Natural killer cell (primary cell): ENCODE results near the gene INPP4B. TPM values are rescaled to one million over a fixed set of nuclear protein-coding genes. Genes with fewer than 3 reads are reported as not detected.

Source experiments
- ATAC-seq, 3 donors: fragments of 150-1000 bp in 2 of 3; fragments of 200-7000 bp in 1 of 3; cut with Tn5 transposase; 1 replicate in 1 of 3; 2 replicates in 2 of 3; pipeline ENCODE4 v1.10.0; 2021; ENCODE audit warnings: mild to moderate bottlenecking in 2 of 3, moderate library complexity in 2 of 3
- DNase-seq, 2 donors: peaks; one replicate each; pipeline versions ENCODE4 v3.0.0 to v3.0.0-alpha.2; 2013 to 2021; ENCODE audit warnings: mixed read lengths in 1 of 2
- H3K27ac ChIP-seq: one replicate; pipeline ENCODE4 v1.5.1; 2013; ENCODE audit warnings: mild to moderate bottlenecking, low read length
- H3K27me3 ChIP-seq: one replicate; pipeline ENCODE4 v1.6.1; 2013; ENCODE audit warnings: low read length; ENCODE audit not compliant: control insufficient read depth, insufficient read depth
- H3K36me3 ChIP-seq: one replicate; pipeline ENCODE4 v1.6.1; 2013; ENCODE audit warnings: low read length; ENCODE audit not compliant: control insufficient read depth, insufficient read depth
- H3K4me1 ChIP-seq: one replicate; pipeline ENCODE4 v1.6.1; 2013; ENCODE audit warnings: low read length; ENCODE audit not compliant: control insufficient read depth, insufficient read depth
- H3K4me3 ChIP-seq: one replicate; pipeline ENCODE4 v1.5.1; 2013; ENCODE audit warnings: low read length
- H3K9me3 ChIP-seq: one replicate; pipeline ENCODE4 v1.6.1; 2013; ENCODE audit warnings: low read length; ENCODE audit not compliant: control insufficient read depth, insufficient read depth
- H3K27ac Mint-ChIP-seq, 2 donors: one replicate each; pipeline ENCODE4 v1.8.0; 2022; ENCODE audit warnings: mild to moderate bottlenecking in 2 of 2, mixed read lengths in 2 of 2, moderate library complexity in 1 of 2
- H3K27me3 Mint-ChIP-seq, 2 donors: one replicate each; pipeline ENCODE4 v1.8.0; 2022; ENCODE audit warnings: low read depth in 2 of 2, mixed read lengths in 2 of 2
- H3K36me3 Mint-ChIP-seq: one replicate; pipeline ENCODE4 v1.8.0; 2022; ENCODE audit warnings: mixed read lengths
- H3K4me1 Mint-ChIP-seq, 2 donors: one replicate each; pipeline ENCODE4 v1.8.0; 2022; ENCODE audit warnings: mixed read lengths in 2 of 2
- H3K4me3 Mint-ChIP-seq: one replicate; pipeline ENCODE4 v1.8.0; 2022; ENCODE audit warnings: mild to moderate bottlenecking, moderate library complexity, mixed read lengths
- H3K9me3 Mint-ChIP-seq, 2 donors: one replicate each; pipeline ENCODE4 v1.8.0; 2022; ENCODE audit warnings: mixed read lengths in 2 of 2
- CTCF ChIP-seq: fragments of 200-600 bp; IDR thresholded peaks from one replicate; pipeline ENCODE4 v1.8.0; 2022; ENCODE audit warnings: antibody characterized with exemption
- WGBS: methylation state at CpG from one replicate; pipeline ENCODE4 v1.1.7; 2013; ENCODE audit warnings: missing lambda C conversion rate; ENCODE audit not compliant: insufficient coverage; 5-methylcytosine and 5-hydroxymethylcytosine counted together
- intact Hi-C: fragments of 100-400 bp; cut with micrococcal nuclease; formaldehyde crosslinking; loops from one replicate; pipeline ENCODE4 v1.14.2; 2022
- total RNA-seq, 4 donors: library from RNA; stranded (reverse); fragments of 120-200 nt in 1 of 4; gene quantifications; one replicate each; pipeline versions ENCODE4 v1.2.3 to v1.2.4, GENCODE V29; 2013 to 2022

The INPP4B gene
- total RNA-seq, 3 donors from 2014 or later (not counting 1 experiment from before 2014, with no cell fraction given) = 2.4 to 6.2 (median 4.5) TPM

- no peaks in the 10 kb centered on the region for H3K36me3 ChIP-seq
- DNase-seq (no peak), ATAC-seq (no peak)
- Mint-ChIP-seq H3K27ac (no peak overlapping the region), H3K27me3 (no peaks in the 10 kb centered on the region), H3K4me1 (peaks cover 13 to 19% of the 10 kb centered on the region in 2 donors), H3K9me3 (no peaks in the 10 kb centered on the region), H3K36me3 (no peaks in the 10 kb centered on the region), H3K4me3 (no peak overlapping the region)
- no peaks in the 10 kb centered on the region for H3K9me3 ChIP-seq
- intact Hi-C loops = loop anchor here (10.0 kb wide), 1 partner anchor 1134 kb away; no protein-coding TSS in a partner anchor
- H3K27ac ChIP-seq = no peak overlapping the region
- H3K4me3 ChIP-seq = no peak overlapping the region
- peaks cover 5% of the 10 kb centered on the region for H3K4me1 ChIP-seq
- no peak for TF ChIP-seq CTCF
- no peaks in the 10 kb centered on the region for H3K27me3 ChIP-seq
Measured at GRCh38 chr4:142350871-142351270, 495.2 kb downstream of the INPP4B start.

GRCh38 chr4:142348613-142349021 is 497.5 kb downstream of the INPP4B start:
- DNase-seq = no peak
- no peak overlapping the region for H3K27ac ChIP-seq
- no peaks in the 10 kb centered on the region for H3K4me1 Mint-ChIP-seq
- no peaks in the 10 kb centered on the region for H3K36me3 Mint-ChIP-seq
- 100% methylated on average over 1 of the region's 1 CpG for WGBS
- no peaks in the 10 kb centered on the region for H3K27me3 Mint-ChIP-seq
- TF ChIP-seq CTCF = no peak
- no peak for ATAC-seq
- H3K4me3 ChIP-seq = no peak overlapping the region
- H3K9me3 ChIP-seq = no peaks in the 10 kb centered on the region
- no peaks in the 10 kb centered on the region for H3K4me1 ChIP-seq
- no peaks in the 10 kb centered on the region for H3K27me3 ChIP-seq
- no peak overlapping the region for H3K4me3 Mint-ChIP-seq
- H3K9me3 Mint-ChIP-seq = no peaks in the 10 kb centered on the region
- intact Hi-C loops = no loop called here
- no peak overlapping the region for H3K27ac Mint-ChIP-seq
- H3K36me3 ChIP-seq = no peaks in the 10 kb centered on the region

GRCh38 chr4:142347241-142347640 is 498.9 kb downstream of the INPP4B start:
- intact Hi-C loops = no loop called here
- no peak for DNase-seq
- no peak overlapping the region for H3K4me3 ChIP-seq
- H3K27ac Mint-ChIP-seq = no peak overlapping the region
- H3K27me3 Mint-ChIP-seq = no peaks in the 10 kb centered on the region
- no peaks in the 10 kb centered on the region for H3K4me1 ChIP-seq
- no peaks in the 10 kb centered on the region for H3K36me3 ChIP-seq
- H3K9me3 Mint-ChIP-seq = no peaks in the 10 kb centered on the region
- no peak overlapping the region for H3K27ac ChIP-seq
- ATAC-seq = no peak
- no peak overlapping the region for H3K4me3 Mint-ChIP-seq
- no peaks in the 10 kb centered on the region for H3K36me3 Mint-ChIP-seq
- no peaks in the 10 kb centered on the region for H3K9me3 ChIP-seq
- no peak for TF ChIP-seq CTCF
- no peaks in the 10 kb centered on the region for H3K4me1 Mint-ChIP-seq
- H3K27me3 ChIP-seq = no peaks in the 10 kb centered on the region

GRCh38 chr4:142345924-142346323 is 500.2 kb downstream of the INPP4B start:
- Histone ChIP-seq H3K27me3 (no peaks in the 10 kb centered on the region), H3K36me3 (no peaks in the 10 kb centered on the region), H3K9me3 (no peaks in the 10 kb centered on the region), H3K4me3 (no peak overlapping the region), H3K4me1 (no peaks in the 10 kb centered on the region), H3K27ac (no peak overlapping the region)
- no peaks in the 10 kb centered on the region for H3K9me3 Mint-ChIP-seq
- intact Hi-C loops = no loop called here
- no peaks in the 10 kb centered on the region for H3K36me3 Mint-ChIP-seq
- no peak overlapping the region for H3K4me3 Mint-ChIP-seq
- no peak overlapping the region for H3K27ac Mint-ChIP-seq
- no peak for ATAC-seq
- no peak for DNase-seq
- no peaks in the 10 kb centered on the region for H3K27me3 Mint-ChIP-seq
- no peak for TF ChIP-seq CTCF
- WGBS = 76% methylated on average over 2 of the region's 2 CpGs
- no peaks in the 10 kb centered on the region for H3K4me1 Mint-ChIP-seq
